Measurements from ENCODE around the gene SGTA. TPM values are rescaled to one million over a fixed set of nuclear protein-coding genes. Genes with fewer than 3 reads are reported as not detected.

SGTA gene
- total and polyA plus RNA-seq, 2 of the 4 experiments (the other 2 are of a cell fraction), result 17.4 to 72.9 TPM

DNA sequence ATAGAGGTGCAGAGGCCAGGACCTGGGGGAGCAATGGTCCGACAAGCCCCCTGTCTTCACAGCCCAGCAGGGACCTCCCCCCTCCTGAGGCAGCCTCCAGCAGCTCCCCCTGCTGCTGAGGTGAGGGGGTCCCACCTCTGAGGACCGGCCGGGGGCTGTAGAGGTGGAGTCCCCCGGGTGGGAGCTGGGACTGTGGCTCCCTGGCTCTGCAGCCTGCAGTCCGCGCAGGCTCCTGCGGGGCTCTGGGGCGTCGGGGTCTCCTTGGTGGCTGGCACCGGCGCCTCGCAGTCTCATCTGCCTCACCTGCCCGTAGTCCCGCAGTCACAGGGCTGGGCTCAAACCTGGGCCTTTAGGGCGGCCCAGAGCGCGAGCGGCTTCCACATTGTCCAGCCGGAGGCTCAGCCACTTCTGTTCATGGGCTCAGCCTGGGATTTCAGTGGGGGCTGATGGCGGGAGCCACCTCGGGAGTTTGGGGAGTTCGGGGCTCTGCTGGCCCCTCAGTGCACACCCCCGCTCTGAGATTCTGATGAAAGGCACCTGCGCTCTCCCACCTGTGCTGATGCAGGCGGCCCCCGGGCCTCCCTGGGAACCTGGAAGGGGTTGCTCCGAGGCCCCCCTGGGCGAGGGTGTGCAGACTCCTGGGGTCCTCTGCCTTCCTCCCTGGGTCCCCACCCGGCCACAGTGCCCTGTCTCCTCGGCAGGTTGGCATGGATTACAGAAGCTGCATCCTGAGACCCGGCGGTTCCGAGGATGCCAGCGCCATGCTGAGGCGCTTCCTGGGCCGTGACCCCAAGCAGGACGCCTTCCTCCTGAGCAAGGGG is 29.6 kb upstream of the SGTA start (continued):
- no peak for TF ChIP-seq POLR2A (IDR thresholded peaks at IDR 0.05; ENCODE audit: low read depth, low read length)

DNA sequence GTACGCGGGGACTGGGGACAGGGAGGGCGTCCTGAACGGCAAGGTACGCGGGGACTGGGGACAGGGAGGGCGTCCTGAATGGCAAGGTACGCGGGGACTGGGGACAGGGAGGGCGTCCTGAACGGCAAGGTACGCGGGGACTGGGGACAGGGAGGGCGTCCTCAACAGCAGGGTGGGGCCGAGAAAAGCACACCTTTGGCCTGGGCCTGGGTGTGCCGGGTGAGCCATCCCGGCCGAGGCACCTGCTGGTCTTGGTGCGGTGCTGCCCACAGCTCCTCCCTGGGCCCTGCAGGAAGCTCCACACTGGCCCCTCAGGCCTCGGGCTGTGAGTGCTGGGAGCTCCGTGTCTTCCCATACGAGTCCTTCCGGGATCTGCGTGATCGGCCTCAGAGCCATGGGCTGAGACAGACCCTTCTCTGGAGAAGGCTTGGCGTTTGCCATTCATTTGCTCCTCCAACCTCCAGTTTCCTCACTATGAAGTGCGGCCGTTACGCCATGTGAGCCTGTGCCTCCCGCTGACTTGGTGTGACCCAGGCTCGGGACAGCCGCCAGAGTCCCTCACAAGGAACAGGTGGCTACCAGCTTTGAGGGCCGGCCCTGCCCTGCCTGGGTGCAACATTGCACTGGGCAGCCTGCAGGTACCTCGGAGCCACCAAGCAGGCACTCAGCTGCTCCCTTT is 28.8 kb upstream of the SGTA start:
- no peak overlapping the region for H3K23ac ChIP-seq (ENCODE audit: low read depth, low read length)
- in situ Hi-C loops (cut with MboI; ENCODE audit: low sequenced_read_pairs), result no loop called here
- H3K4me2 ChIP-seq (ENCODE audit: low read depth, low read length), result no peak overlapping the region
- BruUV-seq (replicated peaks), result no TSS peak
- no peaks in the 10 kb centered on the region for H3K9me3 ChIP-seq (ENCODE audit: control insufficient read depth, insufficient read depth, low read length)
- H3K9me1 ChIP-seq (ENCODE audit: insufficient read depth, low read length), result no peaks in the 10 kb centered on the region
- TF ChIP-seq RFX5 (IDR thresholded peaks at IDR 0.05; ENCODE audit: low read depth, low read length), result no peak
- TF ChIP-seq, protein P1, sequence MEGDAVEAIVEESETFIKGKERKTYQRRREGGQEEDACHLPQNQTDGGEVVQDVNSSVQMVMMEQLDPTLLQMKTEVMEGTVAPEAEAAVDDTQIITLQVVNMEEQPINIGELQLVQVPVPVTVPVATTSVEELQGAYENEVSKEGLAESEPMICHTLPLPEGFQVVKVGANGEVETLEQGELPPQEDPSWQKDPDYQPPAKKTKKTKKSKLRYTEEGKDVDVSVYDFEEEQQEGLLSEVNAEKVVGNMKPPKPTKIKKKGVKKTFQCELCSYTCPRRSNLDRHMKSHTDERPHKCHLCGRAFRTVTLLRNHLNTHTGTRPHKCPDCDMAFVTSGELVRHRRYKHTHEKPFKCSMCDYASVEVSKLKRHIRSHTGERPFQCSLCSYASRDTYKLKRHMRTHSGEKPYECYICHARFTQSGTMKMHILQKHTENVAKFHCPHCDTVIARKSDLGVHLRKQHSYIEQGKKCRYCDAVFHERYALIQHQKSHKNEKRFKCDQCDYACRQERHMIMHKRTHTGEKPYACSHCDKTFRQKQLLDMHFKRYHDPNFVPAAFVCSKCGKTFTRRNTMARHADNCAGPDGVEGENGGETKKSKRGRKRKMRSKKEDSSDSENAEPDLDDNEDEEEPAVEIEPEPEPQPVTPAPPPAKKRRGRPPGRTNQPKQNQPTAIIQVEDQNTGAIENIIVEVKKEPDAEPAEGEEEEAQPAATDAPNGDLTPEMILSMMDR (conservative IDR thresholded peaks at IDR 0.05; ENCODE audit: low read depth, low read length), result no peak
- H2BK15ac ChIP-seq (ENCODE audit: low read depth, low read length), result no peak overlapping the region
- H2BK5ac ChIP-seq (ENCODE audit: low read depth, low read length, poor library complexity, severe bottlenecking), result no peak overlapping the region
- 93% methylated on average over 29 of the region's 34 CpGs; no CpG with 5 or more reads in 1 of the 2 experiments for WGBS, 2 experiments (ENCODE audit: extremely low coverage in 2 of 2, insufficient read length in 1 of 2)
- H3K4me1 ChIP-seq (ENCODE audit: control insufficient read depth, insufficient read depth, low read length), result no peaks in the 10 kb centered on the region
- no peak overlapping the region for H4K5ac ChIP-seq (ENCODE audit: low read depth, low read length)
- H2BK20ac ChIP-seq (ENCODE audit: low read depth, low read length), result no peak overlapping the region
- H2AFZ ChIP-seq (replicated peaks; ENCODE audit: low read length, poor library complexity), result peak overlapping the region; percentile 33
- no peak overlapping the region for H2BK120ac ChIP-seq (ENCODE audit: low read depth, low read length)
- H3K18ac ChIP-seq (ENCODE audit: low read depth, low read length), result no peak overlapping the region
- DNase-seq (no peak), ATAC-seq (ENCODE audit: low read depth) (no peak)
- no peak overlapping the region for H3K4ac ChIP-seq (ENCODE audit: low read depth, low read length)
- H2AK5ac ChIP-seq (ENCODE audit: low read depth, low read length), result no peak overlapping the region
- H3K27me3 ChIP-seq (ENCODE audit: control insufficient read depth, insufficient read depth, low read length), result no peaks in the 10 kb centered on the region
- dilution Hi-C loops (cut with HindIII; ENCODE audit: low sequenced_read_pairs, unreplicated experiment), result no loop called here
- H3K14ac ChIP-seq (replicated peaks; ENCODE audit: low read depth, low read length), result no peak overlapping the region
- H4K20me1 ChIP-seq (ENCODE audit: insufficient read depth, low read length), result no peaks in the 10 kb centered on the region; the same call in 1 of the 2 replicates
- POLR2A ChIA-PET (ENCODE audit: unreplicated experiment), result no interaction called here
- no peaks in the 10 kb centered on the region; a peak in 1 of 4 replicates for H3K79me1 ChIP-seq (ENCODE audit: low read depth in 1 of 2, low read length in 2 of 2)
- H2AK9ac ChIP-seq (replicated peaks; ENCODE audit: low read depth, low read length, poor library complexity), result no peak overlapping the region
- no peak overlapping the region for H4K91ac ChIP-seq (ENCODE audit: insufficient read depth, low read depth, low read length)
- H3K36me3 ChIP-seq (ENCODE audit: control insufficient read depth, insufficient read depth, low read length), result peaks cover 43% of the 10 kb centered on the region
- intact Hi-C loops (cut with micrococcal nuclease), result no loop called here
- no peak overlapping the region for H4K8ac ChIP-seq (ENCODE audit: low read depth in 2 of 2, low read length in 2 of 2)
- no peak overlapping the region for H3K56ac ChIP-seq (ENCODE audit: extremely low read depth, insufficient read depth, low read length)
- H3K4me3 ChIP-seq (ENCODE audit: insufficient read depth, low read depth, low read length), result no peak overlapping the region
- H3K27ac ChIP-seq (ENCODE audit: insufficient read depth, low read length), result no peak overlapping the region
- H3K9ac ChIP-seq (ENCODE audit: low read depth, low read length), result no peak overlapping the region
- CTCF ChIA-PET, result no interaction called here

Measured in IMR-90 (cell line).